Measurements from ENCODE around the gene TMEM248. TPM values are rescaled to one million over a fixed set of nuclear protein-coding genes. Genes with fewer than 3 reads are reported as not detected.
"Not testable (repeated sequence)": the region's sequence is repeated elsewhere in the genome, so short reads cannot be mapped to it uniquely, and the experiment has no call there.

The TMEM248 gene
- total RNA-seq, 3 donors from 2014 or later, result 101 to 130 (median 111) TPM

GRCh38 chr7:66913118-66914037 lies 7.6 kb upstream of the TMEM248 start:
- intact Hi-C loops (cut with DNase I, micrococcal nuclease), result no loop called here
- H3K9me3 ChIP-seq, result no peaks in the 10 kb centered on the region
- DNase-seq, result no peak
- no peaks in the 10 kb centered on the region for H3K4me1 ChIP-seq (ENCODE audit: low read depth)
- no peaks in the 10 kb centered on the region for H3K36me3 ChIP-seq (ENCODE audit: low read depth)
- H3K4me3 ChIP-seq, result no peak overlapping the region
- ATAC-seq, result no peak
- no peak for TF ChIP-seq CTCF (IDR thresholded peaks at IDR 0.05)

GRCh38 chr7:66917904-66918303 lies 3.1 kb upstream of the TMEM248 start:
- DNase-seq; H3K4me3 ChIP-seq; ATAC-seq; intact Hi-C loops (cut with DNase I, micrococcal nuclease); H3K36me3 ChIP-seq (ENCODE audit: low read depth); H3K9me3 ChIP-seq: not testable (repeated sequence)
- peaks cover 11% of the 10 kb centered on the region for H3K4me1 ChIP-seq (ENCODE audit: low read depth)

- Histone ChIP-seq H3K4me3 (no peak overlapping the region), H3K4me1 (ENCODE audit: low read depth) (peaks cover 18% of the 10 kb centered on the region), H3K36me3 (ENCODE audit: low read depth) (no peaks in the 10 kb centered on the region), H3K9me3 (no peaks in the 10 kb centered on the region)
- intact Hi-C loops (cut with DNase I, micrococcal nuclease), result no loop called here
- DNase-seq (no peak), ATAC-seq (no peak)
- TF ChIP-seq CTCF (IDR thresholded peaks at IDR 0.05), result no peak
Observed at GRCh38 chr7:66919304-66919703, 1.7 kb upstream of the TMEM248 start.

GRCh38 chr7:66919704-66920103 lies 1.3 kb upstream of the TMEM248 start:
- Histone ChIP-seq H3K36me3 (ENCODE audit: low read depth) (no peaks in the 10 kb centered on the region), H3K4me1 (ENCODE audit: low read depth) (peaks cover 18% of the 10 kb centered on the region), H3K9me3 (no peaks in the 10 kb centered on the region), H3K4me3 (no peak overlapping the region)
- DNase-seq, result no peak
- intact Hi-C loops (cut with DNase I, micrococcal nuclease), result loop anchor here in 1 of 2 donors (10.0 kb wide), 1 partner anchor 75 kb away; the partner anchor contains the start of genes SBDS and TYW1
- ATAC-seq, result no peak
- no peak for TF ChIP-seq CTCF (IDR thresholded peaks at IDR 0.05)

- no peak for ATAC-seq
- Histone ChIP-seq H3K4me3 (peak overlapping the region; percentile 97), H3K9me3 (no peaks in the 10 kb centered on the region), H3K4me1 (ENCODE audit: low read depth) (peaks cover 23% of the 10 kb centered on the region), H3K36me3 (ENCODE audit: low read depth) (no peaks in the 10 kb centered on the region)
- DNase-seq, result no peak
- no peak for TF ChIP-seq CTCF (IDR thresholded peaks at IDR 0.05)
- intact Hi-C loops (cut with DNase I, micrococcal nuclease), result loop anchor here in 1 of 2 donors (10.0 kb wide), 1 partner anchor 75 kb away; the partner anchor contains the start of genes SBDS and TYW1
Observed at GRCh38 chr7:66920256-66920655, 769 bp upstream of the TMEM248 start.

- DNase-seq (peak; percentile 36 to 66 (median 60)), ATAC-seq (peak; percentile 5)
- H3K4me1 ChIP-seq (ENCODE audit: low read depth), result peaks cover 27% of the 10 kb centered on the region
- intact Hi-C loops (cut with DNase I, micrococcal nuclease), result loop anchor here in 1 of 2 donors (10.0 kb wide), 1 partner anchor 73 kb away; the partner anchor contains the start of genes SBDS and TYW1
- peak overlapping the region; percentile 97 for H3K4me3 ChIP-seq
- H3K9me3 ChIP-seq, result no peaks in the 10 kb centered on the region
- TF ChIP-seq CTCF (IDR thresholded peaks at IDR 0.05), result no peak
- no peaks in the 10 kb centered on the region for H3K36me3 ChIP-seq (ENCODE audit: low read depth)
Observed at GRCh38 chr7:66921396-66921917, 432 bp downstream of the TMEM248 start.
